PC-9 (cell line): ENCODE measurements around the gene IRGC.

Source experiments
- CTCF ChIP-seq: fragments of 200-600 bp; sonication (generic); conservative IDR thresholded peaks from 2 replicates; pipeline ENCODE4 v1.6.1; 2017; ENCODE audit warnings: mixed run types, antibody characterized with exemption, mild to moderate bottlenecking, moderate library complexity
- EZH2 ChIP-seq: fragments of 200-600 bp; sonication (generic); IDR thresholded peaks from 2 replicates; pipeline ENCODE4 v1.8.0; 2017; ENCODE audit warnings: antibody characterized with exemption, low read depth

- TF ChIP-seq CTCF (no peak), EZH2 (no peak)
Measured at GRCh38 chr19:43699506-43700394, 16.1 kb upstream of the IRGC start.
